Upper lobe of left lung (tissue), 4 donors: ENCODE results near the gene RYR3.

Experiments
- EP300 ChIP-seq, 4 donors: sonication (generic); formaldehyde crosslinking; IDR thresholded peaks; one replicate each; pipeline ENCODE4 v1.5.1; 2017; ENCODE audit warnings: antibody characterized with exemption in 4 of 4, control low read depth in 2 of 4
- POLR2A ChIP-seq, 4 donors: fragments of 450-650 bp; IDR thresholded peaks; one replicate each; pipeline ENCODE4 v1.5.1; 2016 to 2017; ENCODE audit warnings: antibody characterized with exemption in 4 of 4, mild to moderate bottlenecking in 2 of 4
- TF ChIP-seq, protein P1 (sequence below), 6 experiments: fragments of 450-650 bp in 4 of 6; fragments of 200-600 bp in 2 of 6; sonication (generic) in 2 of 6; IDR thresholded peaks; one replicate each; pipeline ENCODE4 v1.5.1; 2016 to 2019; ENCODE audit warnings: antibody characterized with exemption in 6 of 6

DNA sequence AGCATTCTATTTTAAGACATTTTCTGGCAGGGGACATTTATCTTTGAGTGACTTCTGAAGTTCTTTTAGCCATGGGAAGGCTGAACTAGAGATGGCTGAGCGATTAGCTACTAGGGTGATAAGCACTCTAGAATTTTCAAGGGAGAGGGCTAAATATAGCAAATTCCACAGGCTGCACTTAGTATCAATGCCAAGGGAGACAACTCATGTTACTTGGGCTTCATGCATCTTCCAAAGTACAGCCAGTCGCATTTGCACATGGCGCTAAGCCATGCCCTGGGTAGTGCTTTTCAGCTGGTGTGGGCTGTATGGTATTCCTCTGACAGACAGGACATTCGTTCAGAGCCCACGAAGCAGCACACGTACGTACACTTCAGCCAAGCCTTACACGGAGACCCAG, 69.6 kb downstream of the RYR3 start:
- TF ChIP-seq POLR2A (IDR thresholded peaks at IDR 0.05), result no peak
- TF ChIP-seq, protein P1, sequence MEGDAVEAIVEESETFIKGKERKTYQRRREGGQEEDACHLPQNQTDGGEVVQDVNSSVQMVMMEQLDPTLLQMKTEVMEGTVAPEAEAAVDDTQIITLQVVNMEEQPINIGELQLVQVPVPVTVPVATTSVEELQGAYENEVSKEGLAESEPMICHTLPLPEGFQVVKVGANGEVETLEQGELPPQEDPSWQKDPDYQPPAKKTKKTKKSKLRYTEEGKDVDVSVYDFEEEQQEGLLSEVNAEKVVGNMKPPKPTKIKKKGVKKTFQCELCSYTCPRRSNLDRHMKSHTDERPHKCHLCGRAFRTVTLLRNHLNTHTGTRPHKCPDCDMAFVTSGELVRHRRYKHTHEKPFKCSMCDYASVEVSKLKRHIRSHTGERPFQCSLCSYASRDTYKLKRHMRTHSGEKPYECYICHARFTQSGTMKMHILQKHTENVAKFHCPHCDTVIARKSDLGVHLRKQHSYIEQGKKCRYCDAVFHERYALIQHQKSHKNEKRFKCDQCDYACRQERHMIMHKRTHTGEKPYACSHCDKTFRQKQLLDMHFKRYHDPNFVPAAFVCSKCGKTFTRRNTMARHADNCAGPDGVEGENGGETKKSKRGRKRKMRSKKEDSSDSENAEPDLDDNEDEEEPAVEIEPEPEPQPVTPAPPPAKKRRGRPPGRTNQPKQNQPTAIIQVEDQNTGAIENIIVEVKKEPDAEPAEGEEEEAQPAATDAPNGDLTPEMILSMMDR (IDR thresholded peaks at IDR 0.05), result no peak
- no peak for TF ChIP-seq EP300 (IDR thresholded peaks at IDR 0.05)
